Esophagus muscularis mucosa (tissue), 4 donors: ENCODE results near the gene RFTN1. TPM values are rescaled to one million over a fixed set of nuclear protein-coding genes. Genes with fewer than 3 reads are reported as not detected.

Experiments
- DNase-seq: peaks from one replicate; pipeline ENCODE4 v3.0.0-alpha.2; 2017; ENCODE audit errors: extremely low spot score
- H3K27ac ChIP-seq, 4 donors: fragments of 200-600 bp; sonication (generic); replicated peaks in 1 of 4; 1 replicate in 3 of 4; 2 replicates in 1 of 4; pipeline ENCODE4 v1.5.1; 2016 to 2019; ENCODE audit warnings: mild to moderate bottlenecking in 1 of 4
- H3K27me3 ChIP-seq, 4 donors: fragments of 200-600 bp; sonication (generic); one replicate each; pipeline versions ENCODE4 v1.5.1 to v1.6.0; 2016 to 2019
- H3K36me3 ChIP-seq, 4 donors: fragments of 200-600 bp; sonication (generic); one replicate each; pipeline ENCODE4 v1.5.1; 2016 to 2019
- H3K4me1 ChIP-seq, 4 donors: fragments of 200-600 bp; sonication (generic); one replicate each; pipeline ENCODE4 v1.5.1; 2016 to 2019
- H3K4me3 ChIP-seq, 4 donors: fragments of 200-600 bp; sonication (generic); 1 replicate in 2 of 4; 2 replicates in 2 of 4; pipeline ENCODE4 v1.5.1; 2016 to 2019; ENCODE audit warnings: mild to moderate bottlenecking in 4 of 4, moderate library complexity in 1 of 4
- H3K9me3 ChIP-seq, 4 donors: fragments of 200-600 bp; sonication (generic); 1 replicate in 3 of 4; 2 replicates in 1 of 4; pipeline ENCODE4 v1.5.1; 2016 to 2019
- CTCF ChIP-seq, 3 experiments: fragments of 200-600 bp in 2 of 3; fragments of 450-650 bp in 1 of 3; sonication (generic) in 2 of 3; IDR thresholded peaks; one replicate each; pipeline ENCODE4 v1.5.1; 2017 to 2019; ENCODE audit warnings: antibody characterized with exemption in 3 of 3, mild to moderate bottlenecking in 2 of 3, moderate library complexity in 1 of 3
- EP300 ChIP-seq: sonication (generic); formaldehyde crosslinking; IDR thresholded peaks from one replicate; pipeline ENCODE4 v1.6.1; 2017; ENCODE audit warnings: antibody characterized with exemption
- POLR2A ChIP-seq: fragments of 450-650 bp; IDR thresholded peaks from one replicate; pipeline ENCODE4 v1.6.1; 2017; ENCODE audit warnings: antibody characterized with exemption, moderate library complexity, mild to moderate bottlenecking, low read depth
- POLR2AphosphoS5 ChIP-seq, 2 donors: sonication (generic); formaldehyde crosslinking; IDR thresholded peaks; one replicate each; pipeline ENCODE4 v1.6.1; 2017; ENCODE audit warnings: antibody characterized with exemption in 2 of 2
- WGBS: methylation state at CpG from one replicate; pipeline ENCODE4 v1.1.5; 2018; 5-methylcytosine and 5-hydroxymethylcytosine counted together
- intact Hi-C: fragments of 100-400 bp; cut with DNase I; formaldehyde crosslinking; loops from one replicate; pipeline ENCODE4 v1.15.1; 2023
- total RNA-seq, 4 donors: library from RNA; depleted of rRNA; stranded (reverse); fragments of >200 nt; gene quantifications; one replicate each; pipeline versions ENCODE4 v1.1.0 to v1.2.1, GENCODE V29; 2016

RFTN1 gene
- total RNA-seq, 4 donors from 2014 or later: 79.7 to 142 (median 104) TPM

DNA sequence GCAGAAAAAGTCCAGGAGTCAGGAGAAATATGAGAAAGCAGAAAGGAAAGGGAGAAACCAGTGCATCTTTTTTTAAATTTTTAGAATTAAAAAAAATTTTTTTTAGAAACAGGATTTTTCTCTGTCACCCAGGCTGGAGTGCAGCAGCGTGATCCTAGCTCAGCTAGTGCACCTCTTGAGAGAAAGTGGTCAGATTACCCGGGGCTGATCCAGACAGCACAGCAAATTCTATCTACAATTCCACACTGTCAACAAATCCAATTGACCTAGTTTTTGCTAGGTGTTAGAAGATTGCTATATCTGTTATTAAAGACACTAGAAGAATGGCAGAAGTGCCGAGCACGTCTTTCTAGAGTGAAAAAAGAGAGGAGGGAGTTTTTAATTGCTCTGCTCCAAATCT is 117.3 kb downstream of the RFTN1 start:
- H3K4me3 ChIP-seq: no peak overlapping the region
- 50% methylated on average over 4 of the region's 4 CpGs for WGBS
- TF ChIP-seq POLR2AphosphoS5 (IDR thresholded peaks at IDR 0.05) (no peak), EP300 (no peak), CTCF (IDR thresholded peaks at IDR 0.05) (no peak), POLR2A (no peak)
- no peak for DNase-seq
- H3K9me3 ChIP-seq: no peaks in the 10 kb centered on the region
- intact Hi-C loops: no loop called here
- H3K27ac ChIP-seq: peak overlapping the region; percentile 56 to 84 (median 74)
- peaks cover 38 to 78% (median 71%) of the 10 kb centered on the region in 4 donors for H3K4me1 ChIP-seq
- H3K27me3 ChIP-seq: no peaks in the 10 kb centered on the region
- no peaks in the 10 kb centered on the region for H3K36me3 ChIP-seq

GRCh38 chr3:16395212-16395611 is 118.3 kb downstream of the RFTN1 start:
- no peak for DNase-seq
- Histone ChIP-seq H3K27ac (peak overlapping the region in 2 of 4 donors; percentile 84), H3K36me3 (no peaks in the 10 kb centered on the region), H3K4me3 (no peak overlapping the region), H3K9me3 (no peaks in the 10 kb centered on the region), H3K4me1 (peaks cover 39 to 78% (median 71%) of the 10 kb centered on the region in 4 donors), H3K27me3 (no peaks in the 10 kb centered on the region)
- no peak for TF ChIP-seq POLR2AphosphoS5 (IDR thresholded peaks at IDR 0.05)
- TF ChIP-seq CTCF (IDR thresholded peaks at IDR 0.05): no peak
- no peak for TF ChIP-seq POLR2A
- TF ChIP-seq EP300: no peak
- 46% methylated on average over 3 of the region's 3 CpGs for WGBS
- intact Hi-C loops: no loop called here

DNA sequence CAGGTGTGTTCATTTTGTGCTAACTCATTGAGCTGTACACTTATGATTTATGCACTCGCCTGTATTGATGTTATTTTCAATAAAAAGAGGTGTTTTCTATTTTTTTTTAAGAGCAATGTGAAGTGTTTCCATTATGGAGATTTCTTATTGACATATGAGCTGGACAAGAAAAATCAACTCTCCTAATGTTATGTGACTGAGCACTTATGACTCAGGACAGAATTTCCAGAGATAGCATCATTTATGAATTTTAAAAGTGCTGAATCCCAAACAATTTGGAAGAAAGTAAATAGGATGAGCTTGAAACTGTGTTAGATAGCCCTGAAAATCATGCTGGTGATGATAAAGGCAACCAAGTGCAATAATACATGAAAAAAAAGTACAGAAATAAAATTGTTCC is 118.9 kb downstream of the RFTN1 start:
- Histone ChIP-seq H3K27ac (peak overlapping the region in 1 of 4 donors; percentile 72), H3K27me3 (no peaks in the 10 kb centered on the region), H3K4me3 (no peak overlapping the region), H3K36me3 (no peaks in the 10 kb centered on the region), H3K4me1 (peaks cover 36 to 78% (median 69%) of the 10 kb centered on the region in 4 donors), H3K9me3 (no peaks in the 10 kb centered on the region)
- no peak for TF ChIP-seq CTCF (IDR thresholded peaks at IDR 0.05)
- no peak for TF ChIP-seq POLR2A
- TF ChIP-seq POLR2AphosphoS5 (IDR thresholded peaks at IDR 0.05): no peak
- no peak for DNase-seq
- 17% methylated on average over 1 of the region's 1 CpG for WGBS
- intact Hi-C loops: no loop called here

DNA sequence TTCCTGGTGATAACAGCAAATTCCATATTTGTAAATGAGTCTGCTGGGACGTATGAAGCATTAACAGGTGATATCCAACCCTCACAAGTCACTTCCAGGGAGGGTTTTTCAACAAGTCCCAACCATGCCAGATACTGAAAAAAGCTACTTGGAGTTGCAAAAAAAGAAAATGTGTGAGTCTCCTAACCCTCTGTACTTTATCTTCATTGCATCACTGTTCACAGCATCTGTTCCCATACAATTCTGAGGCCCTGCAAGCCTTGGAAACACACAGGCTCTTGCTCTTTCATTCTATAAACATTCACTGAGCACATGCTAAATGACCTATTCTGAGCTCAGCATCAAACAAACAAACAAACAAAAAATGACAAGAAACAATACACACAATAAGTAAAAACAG is 120.8 kb downstream of the RFTN1 start:
- intact Hi-C loops: no loop called here
- Histone ChIP-seq H3K4me3 (no peak overlapping the region), H3K4me1 (peaks cover 29 to 82% (median 73%) of the 10 kb centered on the region in 4 donors), H3K9me3 (no peaks in the 10 kb centered on the region), H3K36me3 (no peaks in the 10 kb centered on the region), H3K27ac (peak overlapping the region; percentile 53 to 72 (median 64)), H3K27me3 (no peaks in the 10 kb centered on the region)
- DNase-seq: no peak
- WGBS: 42% methylated on average over 1 of the region's 1 CpG
- TF ChIP-seq CTCF (IDR thresholded peaks at IDR 0.05) (no peak), POLR2AphosphoS5 (IDR thresholded peaks at IDR 0.05) (peak in 1 of 2 donors; percentile 44), EP300 (no peak)

GRCh38 chr3:16392065-16392464 is 121.4 kb downstream of the RFTN1 start:
- 36% methylated on average over 1 of the region's 1 CpG for WGBS
- Histone ChIP-seq H3K9me3 (no peaks in the 10 kb centered on the region), H3K36me3 (no peaks in the 10 kb centered on the region), H3K27me3 (no peaks in the 10 kb centered on the region), H3K4me3 (no peak overlapping the region), H3K27ac (peak overlapping the region; percentile 53 to 72 (median 64)), H3K4me1 (peaks cover 31 to 89% (median 78%) of the 10 kb centered on the region in 4 donors)
- DNase-seq: no peak
- TF ChIP-seq CTCF (IDR thresholded peaks at IDR 0.05) (no peak), POLR2AphosphoS5 (IDR thresholded peaks at IDR 0.05) (peak in 1 of 2 donors; percentile 16), POLR2A (no peak)
- intact Hi-C loops: no loop called here
